Measurements from ENCODE around the gene GGT1. TPM values are rescaled to one million over a fixed set of nuclear protein-coding genes. Genes with fewer than 3 reads are reported as not detected.

The GGT1 gene
- total and polyA plus RNA-seq, 4 donors, result 31.8 to 162 (median 52.9) TPM

DNA sequence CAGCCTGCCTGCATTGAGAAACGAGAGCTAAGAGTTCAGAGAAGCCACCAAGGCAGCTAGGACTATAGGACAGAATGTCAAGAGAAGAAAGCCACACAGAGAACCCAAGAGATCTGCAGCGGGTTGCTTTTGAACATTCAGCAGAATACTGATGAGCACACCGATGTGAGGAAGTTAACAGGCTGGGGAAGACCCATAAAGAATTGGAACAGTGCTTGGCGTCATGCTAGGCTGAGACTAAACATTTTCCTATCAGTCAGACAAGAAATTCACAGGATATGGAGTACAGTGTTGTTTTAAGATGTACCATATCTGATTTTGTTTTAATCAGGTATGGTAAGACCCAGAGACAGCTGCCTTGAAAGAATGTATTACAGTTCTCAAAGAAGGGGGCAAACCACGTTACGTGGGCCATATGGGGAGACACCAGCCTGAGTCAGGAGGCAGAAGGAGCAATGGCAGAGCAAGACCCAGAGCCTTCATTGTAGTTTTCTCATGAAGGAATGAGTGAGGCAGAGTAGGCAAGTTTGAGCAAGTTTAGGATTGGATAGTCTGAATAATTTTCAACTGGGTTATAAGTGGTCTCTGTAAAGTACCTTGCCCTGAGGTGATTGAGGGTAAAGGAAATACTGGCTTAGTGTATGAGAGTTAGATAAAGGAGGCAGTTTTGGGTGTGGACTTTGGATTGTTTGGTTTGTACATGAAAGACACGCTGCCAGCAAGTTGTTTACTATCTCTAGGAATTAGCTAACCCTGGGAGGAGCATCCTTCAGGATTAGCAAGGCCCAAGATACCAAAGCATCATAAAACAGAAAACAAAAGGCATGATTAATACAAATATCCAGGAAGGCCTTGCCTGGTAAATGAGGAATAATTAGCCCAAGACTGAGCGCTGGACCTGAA lies 24.4 kb upstream of the GGT1 start:
- Histone ChIP-seq H3K4me3 (no peak overlapping the region), H3K9ac (ENCODE audit: insufficient read depth in 1 of 2, low read length in 2 of 2) (no peak overlapping the region), H3K36me3 (ENCODE audit: control insufficient read depth in 4 of 4, insufficient read depth in 4 of 4, low read length in 4 of 4) (peaks cover 3 to 16% (median 8%) of the 10 kb centered on the region in 4 donors), H3K27me3 (ENCODE audit: control insufficient read depth in 3 of 3, insufficient read depth in 3 of 3, low read length in 2 of 3) (no peaks in the 10 kb centered on the region), H3K4me1 (ENCODE audit: control insufficient read depth in 5 of 5, insufficient read depth in 5 of 5, low read length in 5 of 5) (peaks cover 0 to 6% (median 5%) of the 10 kb centered on the region in 5 donors), H3K9me3 (ENCODE audit: control insufficient read depth in 4 of 4, insufficient read depth in 3 of 4, low read length in 3 of 4) (no peaks in the 10 kb centered on the region), H3K27ac (ENCODE audit: low read depth in 1 of 2, low read length in 1 of 2) (peak overlapping the region in 1 of 2 donors; percentile 37)
- ATAC-seq (ENCODE audit: insufficient read depth, low FRiP score), result no peak
- TF ChIP-seq, protein P1, sequence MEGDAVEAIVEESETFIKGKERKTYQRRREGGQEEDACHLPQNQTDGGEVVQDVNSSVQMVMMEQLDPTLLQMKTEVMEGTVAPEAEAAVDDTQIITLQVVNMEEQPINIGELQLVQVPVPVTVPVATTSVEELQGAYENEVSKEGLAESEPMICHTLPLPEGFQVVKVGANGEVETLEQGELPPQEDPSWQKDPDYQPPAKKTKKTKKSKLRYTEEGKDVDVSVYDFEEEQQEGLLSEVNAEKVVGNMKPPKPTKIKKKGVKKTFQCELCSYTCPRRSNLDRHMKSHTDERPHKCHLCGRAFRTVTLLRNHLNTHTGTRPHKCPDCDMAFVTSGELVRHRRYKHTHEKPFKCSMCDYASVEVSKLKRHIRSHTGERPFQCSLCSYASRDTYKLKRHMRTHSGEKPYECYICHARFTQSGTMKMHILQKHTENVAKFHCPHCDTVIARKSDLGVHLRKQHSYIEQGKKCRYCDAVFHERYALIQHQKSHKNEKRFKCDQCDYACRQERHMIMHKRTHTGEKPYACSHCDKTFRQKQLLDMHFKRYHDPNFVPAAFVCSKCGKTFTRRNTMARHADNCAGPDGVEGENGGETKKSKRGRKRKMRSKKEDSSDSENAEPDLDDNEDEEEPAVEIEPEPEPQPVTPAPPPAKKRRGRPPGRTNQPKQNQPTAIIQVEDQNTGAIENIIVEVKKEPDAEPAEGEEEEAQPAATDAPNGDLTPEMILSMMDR (IDR thresholded peaks at IDR 0.05; ENCODE audit: control extremely low read depth, extremely low read depth), result no peak
- DNase-seq, result no peak
- WGBS, 2 donors, result 73 to 87% methylated on average over 8 of the region's 8 CpGs

DNA sequence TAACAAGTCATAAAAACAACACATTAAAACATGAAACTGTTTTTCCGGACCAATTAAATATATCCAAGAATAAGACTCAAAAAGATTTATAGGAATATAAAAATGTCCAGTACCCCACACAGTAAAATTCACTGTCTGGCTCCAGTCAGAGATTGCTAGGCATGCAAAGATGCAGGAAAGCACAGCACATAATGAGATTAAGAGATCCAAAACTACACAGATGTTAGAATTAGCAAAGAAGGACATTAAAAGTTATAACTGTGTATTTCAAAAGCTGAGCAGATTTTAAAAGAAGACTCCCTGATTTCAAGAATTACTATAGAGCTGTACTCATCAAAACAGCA lies 23.8 kb upstream of the GGT1 start:
- H3K36me3 ChIP-seq (ENCODE audit: control insufficient read depth in 4 of 4, insufficient read depth in 4 of 4, low read length in 4 of 4), result peaks cover 0 to 11% (median 4%) of the 10 kb centered on the region in 4 donors
- H3K9ac ChIP-seq (ENCODE audit: insufficient read depth in 1 of 2, low read length in 2 of 2), result no peak overlapping the region
- no peak overlapping the region for H3K4me3 ChIP-seq
- no peak for DNase-seq
- TF ChIP-seq, protein P1 (IDR thresholded peaks at IDR 0.05; ENCODE audit: control extremely low read depth, extremely low read depth), result no peak
- 45 to 78% methylated on average over 1 of the region's 1 CpG for WGBS, 2 donors
- no peaks in the 10 kb centered on the region for H3K9me3 ChIP-seq (ENCODE audit: control insufficient read depth in 4 of 4, insufficient read depth in 3 of 4, low read length in 3 of 4)
- no peaks in the 10 kb centered on the region for H3K27me3 ChIP-seq (ENCODE audit: control insufficient read depth in 3 of 3, insufficient read depth in 3 of 3, low read length in 2 of 3)
- H3K27ac ChIP-seq (ENCODE audit: low read depth in 1 of 2, low read length in 1 of 2), result no peak overlapping the region
- H3K4me1 ChIP-seq (ENCODE audit: control insufficient read depth in 5 of 5, insufficient read depth in 5 of 5, low read length in 5 of 5), result peaks cover 0 to 10% (median 6%) of the 10 kb centered on the region in 5 donors
- no peak for ATAC-seq (ENCODE audit: insufficient read depth, low FRiP score)

DNA sequence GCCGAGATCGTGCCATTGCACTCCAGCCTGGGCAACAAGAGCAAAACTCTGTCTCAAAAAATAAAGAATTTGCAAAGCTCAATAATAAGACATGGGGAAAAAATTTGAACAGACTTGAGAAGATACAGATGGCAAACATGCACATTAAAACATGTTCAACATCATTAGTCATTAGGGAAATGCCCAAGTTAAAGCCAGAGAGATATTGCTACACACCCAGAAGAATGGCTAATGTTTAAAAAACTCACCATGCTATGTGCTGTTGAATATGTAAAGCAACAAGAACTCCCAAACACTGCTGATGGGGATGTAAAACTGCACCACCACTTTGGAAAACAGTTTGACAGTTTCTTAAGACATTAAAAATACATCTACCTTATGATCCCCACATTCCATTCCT lies 22.7 kb upstream of the GGT1 start:
- H3K4me1 ChIP-seq (ENCODE audit: control insufficient read depth in 5 of 5, insufficient read depth in 5 of 5, low read length in 5 of 5), result peaks cover 0 to 16% (median 6%) of the 10 kb centered on the region in 5 donors
- TF ChIP-seq, protein P1 (IDR thresholded peaks at IDR 0.05; ENCODE audit: control extremely low read depth, extremely low read depth), result no peak
- no peak overlapping the region for H3K27ac ChIP-seq (ENCODE audit: low read depth in 1 of 2, low read length in 1 of 2)
- H3K9me3 ChIP-seq (ENCODE audit: control insufficient read depth in 4 of 4, insufficient read depth in 3 of 4, low read length in 3 of 4), result no peaks in the 10 kb centered on the region
- H3K4me3 ChIP-seq, result no peak overlapping the region
- WGBS, 2 donors, result 95 to 97% methylated on average over 2 of the region's 2 CpGs
- peaks cover 0 to 7% (median 3%) of the 10 kb centered on the region in 4 donors for H3K36me3 ChIP-seq (ENCODE audit: control insufficient read depth in 4 of 4, insufficient read depth in 4 of 4, low read length in 4 of 4)
- no peak for ATAC-seq (ENCODE audit: insufficient read depth, low FRiP score)
- DNase-seq, result no peak
- no peak overlapping the region for H3K9ac ChIP-seq (ENCODE audit: insufficient read depth in 1 of 2, low read length in 2 of 2)
- H3K27me3 ChIP-seq (ENCODE audit: control insufficient read depth in 3 of 3, insufficient read depth in 3 of 3, low read length in 2 of 3), result no peaks in the 10 kb centered on the region
